Measurements from ENCODE around the gene NTN5. TPM values are rescaled to one million over a fixed set of nuclear protein-coding genes. Genes with fewer than 3 reads are reported as not detected.
"Not testable (repeated sequence)": the region's sequence is repeated elsewhere in the genome, so short reads cannot be mapped to it uniquely, and the experiment has no call there.

The NTN5 gene
- total RNA-seq, 6 donors from 2014 or later, result 0.57 to 3.1 (median 1.0) TPM; not detected in 1

- peak in 1 of 2 donors; percentile 85 for DNase-seq
- WGBS, 2 donors, result 43 to 60% methylated on average over 33 to 35 of the region's 35 CpGs
- Histone ChIP-seq H3K4me1 (peaks cover 7 to 15% (median 12%) of the 10 kb centered on the region in 4 donors), H3K27ac (peak overlapping the region; percentile 50 to 80 (median 68)), H3K36me3 (no peaks in the 10 kb centered on the region), H3K9me3 (no peaks in the 10 kb centered on the region), H3K27me3 (no peaks in the 10 kb centered on the region), H3K4me3 (peak overlapping the region in 1 of 4 donors; percentile 13)
- peak; percentile 5 to 18 for TF ChIP-seq POLR2AphosphoS5 (IDR thresholded peaks at IDR 0.05)
- TF ChIP-seq, protein P1, sequence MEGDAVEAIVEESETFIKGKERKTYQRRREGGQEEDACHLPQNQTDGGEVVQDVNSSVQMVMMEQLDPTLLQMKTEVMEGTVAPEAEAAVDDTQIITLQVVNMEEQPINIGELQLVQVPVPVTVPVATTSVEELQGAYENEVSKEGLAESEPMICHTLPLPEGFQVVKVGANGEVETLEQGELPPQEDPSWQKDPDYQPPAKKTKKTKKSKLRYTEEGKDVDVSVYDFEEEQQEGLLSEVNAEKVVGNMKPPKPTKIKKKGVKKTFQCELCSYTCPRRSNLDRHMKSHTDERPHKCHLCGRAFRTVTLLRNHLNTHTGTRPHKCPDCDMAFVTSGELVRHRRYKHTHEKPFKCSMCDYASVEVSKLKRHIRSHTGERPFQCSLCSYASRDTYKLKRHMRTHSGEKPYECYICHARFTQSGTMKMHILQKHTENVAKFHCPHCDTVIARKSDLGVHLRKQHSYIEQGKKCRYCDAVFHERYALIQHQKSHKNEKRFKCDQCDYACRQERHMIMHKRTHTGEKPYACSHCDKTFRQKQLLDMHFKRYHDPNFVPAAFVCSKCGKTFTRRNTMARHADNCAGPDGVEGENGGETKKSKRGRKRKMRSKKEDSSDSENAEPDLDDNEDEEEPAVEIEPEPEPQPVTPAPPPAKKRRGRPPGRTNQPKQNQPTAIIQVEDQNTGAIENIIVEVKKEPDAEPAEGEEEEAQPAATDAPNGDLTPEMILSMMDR (IDR thresholded peaks at IDR 0.05), result no peak
- no peak for TF ChIP-seq POLR2A (IDR thresholded peaks at IDR 0.05)
- TF ChIP-seq EP300 (IDR thresholded peaks at IDR 0.05), result no peak
- ATAC-seq (ENCODE audit: low FRiP score in 2 of 2), result peak; percentile 92
Measured at GRCh38 chr19:48660852-48661710, 11.7 kb downstream of the NTN5 start.

- 58 to 63% methylated on average over 5 of the region's 5 CpGs for WGBS, 2 donors
- peak; percentile 44 to 75 for ATAC-seq (ENCODE audit: low FRiP score in 2 of 2)
- Histone ChIP-seq H3K36me3 (no peaks in the 10 kb centered on the region), H3K4me1 (peaks cover 7 to 15% (median 12%) of the 10 kb centered on the region in 4 donors), H3K9me3 (no peaks in the 10 kb centered on the region), H3K27ac (no peak overlapping the region), H3K4me3 (no peak overlapping the region), H3K27me3 (no peaks in the 10 kb centered on the region)
- TF ChIP-seq POLR2AphosphoS5 (IDR thresholded peaks at IDR 0.05), result no peak
- TF ChIP-seq, protein P1 (IDR thresholded peaks at IDR 0.05), result no peak
- no peak for TF ChIP-seq EP300 (IDR thresholded peaks at IDR 0.05)
- no peak for TF ChIP-seq POLR2A (IDR thresholded peaks at IDR 0.05)
- peak in 1 of 2 donors; percentile 74 for DNase-seq
Measured at GRCh38 chr19:48659768-48660167, 13.0 kb downstream of the NTN5 start.

GRCh38 chr19:48658483-48658882 lies 14.3 kb downstream of the NTN5 start:
- no peak overlapping the region for H3K4me3 ChIP-seq
- 92 to 98% methylated on average over 6 of the region's 6 CpGs for WGBS, 2 donors
- no peak for TF ChIP-seq POLR2AphosphoS5 (IDR thresholded peaks at IDR 0.05)
- TF ChIP-seq EP300 (IDR thresholded peaks at IDR 0.05), result no peak
- TF ChIP-seq POLR2A (IDR thresholded peaks at IDR 0.05), result no peak
- TF ChIP-seq, protein P1 (IDR thresholded peaks at IDR 0.05), result no peak

GRCh38 chr19:48657828-48658227 lies 15.0 kb downstream of the NTN5 start:
- H3K27ac ChIP-seq; ATAC-seq (ENCODE audit: low FRiP score in 2 of 2); H3K27me3 ChIP-seq; H3K9me3 ChIP-seq; H3K36me3 ChIP-seq; DNase-seq; H3K4me3 ChIP-seq: not testable (repeated sequence)
- H3K4me1 ChIP-seq, result peaks cover 7 to 15% (median 12%) of the 10 kb centered on the region in 4 donors
- 92 to 94% methylated on average over 5 of the region's 5 CpGs for WGBS, 2 donors

More at GRCh38 chr19:48658483-48658882, 14.3 kb downstream of the NTN5 start:
- no peak overlapping the region for H3K27ac ChIP-seq
- no peaks in the 10 kb centered on the region for H3K36me3 ChIP-seq
- H3K27me3 ChIP-seq, result no peaks in the 10 kb centered on the region
- no peaks in the 10 kb centered on the region for H3K9me3 ChIP-seq
- no peak for DNase-seq
- no peak for ATAC-seq (ENCODE audit: low FRiP score in 2 of 2)
- H3K4me1 ChIP-seq, result peaks cover 7 to 15% (median 12%) of the 10 kb centered on the region in 4 donors

- DNase-seq (no peak), ATAC-seq (ENCODE audit: low FRiP score in 2 of 2) (peak in 1 of 2 donors; percentile 21)
- H3K9me3 ChIP-seq, result no peaks in the 10 kb centered on the region
- peaks cover 7 to 15% (median 12%) of the 10 kb centered on the region in 4 donors for H3K4me1 ChIP-seq
- no peaks in the 10 kb centered on the region for H3K27me3 ChIP-seq
- no peak overlapping the region for H3K27ac ChIP-seq
- TF ChIP-seq EP300 (IDR thresholded peaks at IDR 0.05) (no peak), POLR2AphosphoS5 (IDR thresholded peaks at IDR 0.05) (no peak), POLR2A (IDR thresholded peaks at IDR 0.05) (no peak)
- TF ChIP-seq, protein P1 (IDR thresholded peaks at IDR 0.05), result no peak
- H3K4me3 ChIP-seq, result no peak overlapping the region
- 59 to 69% methylated on average over 16 of the region's 16 CpGs for WGBS, 2 donors
- no peaks in the 10 kb centered on the region for H3K36me3 ChIP-seq
Measured at GRCh38 chr19:48656840-48657474, 15.9 kb downstream of the NTN5 start.

Data from upper lobe of left lung (tissue), 6 donors.